ENCODE data around the gene FRAS1. TPM values are rescaled to one million over a fixed set of nuclear protein-coding genes. Genes with fewer than 3 reads are reported as not detected.

Gene FRAS1
- total and polyA plus RNA-seq, 9 of the 15 experiments (the other 6 are each of a cell fraction or from before 2014, with no cell fraction given): under 0.01 to 0.11 (median 0.04) TPM; not detected in 2

DNA sequence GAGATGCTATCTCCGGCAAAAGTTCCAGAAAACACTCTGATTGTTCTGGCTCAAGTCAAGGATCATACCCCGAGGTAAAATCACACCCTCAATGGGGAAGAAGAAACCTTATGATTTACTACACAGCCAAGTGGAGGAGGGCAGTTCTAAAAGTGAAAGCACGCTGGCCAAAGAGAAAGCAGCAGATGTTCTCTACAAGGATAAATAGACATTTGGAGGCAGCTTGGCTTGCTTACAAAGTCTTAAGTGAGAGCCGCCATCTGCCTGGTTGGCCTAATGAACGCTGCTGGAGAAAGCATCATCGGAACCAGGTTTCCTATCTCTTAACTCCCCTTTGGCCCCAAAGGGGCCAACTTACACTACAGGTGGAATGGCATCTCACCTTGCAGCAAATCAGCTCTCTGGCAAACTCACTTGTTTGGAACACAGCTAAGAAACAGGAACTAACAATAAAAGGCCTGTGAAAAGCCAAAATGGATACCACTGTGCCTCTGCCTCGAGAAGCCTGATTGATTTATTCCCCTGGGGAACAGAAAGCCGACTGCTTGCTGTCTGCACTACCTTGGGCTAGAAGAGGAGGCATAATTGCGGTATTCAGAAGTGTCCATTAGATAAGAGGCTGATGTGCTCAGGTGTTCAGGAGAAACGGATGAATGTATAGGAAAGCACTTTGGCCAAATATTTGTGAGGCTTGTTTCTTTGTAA is 22.8 kb downstream of the FRAS1 start:
- peaks cover 0 to 4% of the 10 kb centered on the region in 2 experiments; a peak in 1 of 5 replicates for H3K27me3 ChIP-seq (ENCODE audit: control insufficient read depth in 2 of 2, insufficient read depth in 2 of 2, low read length in 2 of 2)
- ChIA-PET CTCF (ENCODE audit: low intra/inter-chr PET ratio) (no interaction called here), POLR2A (no interaction called here)
- in situ Hi-C loops (cut with MboI) (no loop called here), intact Hi-C loops (cut with micrococcal nuclease) (no loop called here)
- no peaks in the 10 kb centered on the region for H3K36me3 ChIP-seq (ENCODE audit: control insufficient read depth, insufficient read depth, low read length)
- BruUV-seq (replicated peaks): no TSS peak
- DNase-seq (ENCODE audit: extremely low read depth in 1 of 4, low spot score in 3 of 4) (no peak), FAIRE-seq (no peak), ATAC-seq (no peak)
- H4K20me1 ChIP-seq (replicated peaks; ENCODE audit: control insufficient read depth, insufficient read depth, low read length): no peaks in the 10 kb centered on the region
- no peak overlapping the region for H3K9ac ChIP-seq (ENCODE audit: insufficient read depth in 1 of 2, low read depth in 2 of 2, low read length in 2 of 2)
- H2AFZ ChIP-seq (ENCODE audit: low read depth, low read length): no peak overlapping the region
- H3K4me1 ChIP-seq (replicated peaks in 1 of 2; ENCODE audit: control insufficient read depth in 2 of 2, insufficient read depth in 2 of 2, low read length in 2 of 2): no peaks in the 10 kb centered on the region
- H3K4me2 ChIP-seq (ENCODE audit: insufficient read depth, low read length): no peak overlapping the region
- H3K27ac ChIP-seq (ENCODE audit: extremely low read depth, low read depth, low read length): no peak overlapping the region
- H3K79me2 ChIP-seq (ENCODE audit: control insufficient read depth, insufficient read depth, low read length): no peaks in the 10 kb centered on the region
- H3K4me3 ChIP-seq: no peak overlapping the region
- no peaks in the 10 kb centered on the region for H3K9me1 ChIP-seq (ENCODE audit: control insufficient read depth, insufficient read depth, low read length)
- 2% methylated on average over 10 of the region's 10 CpGs for WGBS (ENCODE audit: insufficient coverage, low coverage, missing lambda C conversion rate)
- H3K9me3 ChIP-seq (replicated peaks; ENCODE audit: control insufficient read depth, insufficient read depth, low read depth, low read length): no peaks in the 10 kb centered on the region
- TF ChIP-seq, protein P1, sequence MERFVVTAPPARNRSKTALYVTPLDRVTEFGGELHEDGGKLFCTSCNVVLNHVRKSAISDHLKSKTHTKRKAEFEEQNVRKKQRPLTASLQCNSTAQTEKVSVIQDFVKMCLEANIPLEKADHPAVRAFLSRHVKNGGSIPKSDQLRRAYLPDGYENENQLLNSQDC (CRISPR knock-in tag; IDR thresholded peaks at IDR 0.05): no peak
- TF ChIP-seq ARID2 (IDR thresholded peaks at IDR 0.05) (no peak), ZBTB34 (CRISPR knock-in tag; IDR thresholded peaks at IDR 0.05) (no peak), CBX5 (IDR thresholded peaks at IDR 0.05; ENCODE audit: borderline replicate concordance, low read depth) (no peak), LARP7 (IDR thresholded peaks at IDR 0.05) (no peak)
- TF ChIP-seq, protein P2, sequence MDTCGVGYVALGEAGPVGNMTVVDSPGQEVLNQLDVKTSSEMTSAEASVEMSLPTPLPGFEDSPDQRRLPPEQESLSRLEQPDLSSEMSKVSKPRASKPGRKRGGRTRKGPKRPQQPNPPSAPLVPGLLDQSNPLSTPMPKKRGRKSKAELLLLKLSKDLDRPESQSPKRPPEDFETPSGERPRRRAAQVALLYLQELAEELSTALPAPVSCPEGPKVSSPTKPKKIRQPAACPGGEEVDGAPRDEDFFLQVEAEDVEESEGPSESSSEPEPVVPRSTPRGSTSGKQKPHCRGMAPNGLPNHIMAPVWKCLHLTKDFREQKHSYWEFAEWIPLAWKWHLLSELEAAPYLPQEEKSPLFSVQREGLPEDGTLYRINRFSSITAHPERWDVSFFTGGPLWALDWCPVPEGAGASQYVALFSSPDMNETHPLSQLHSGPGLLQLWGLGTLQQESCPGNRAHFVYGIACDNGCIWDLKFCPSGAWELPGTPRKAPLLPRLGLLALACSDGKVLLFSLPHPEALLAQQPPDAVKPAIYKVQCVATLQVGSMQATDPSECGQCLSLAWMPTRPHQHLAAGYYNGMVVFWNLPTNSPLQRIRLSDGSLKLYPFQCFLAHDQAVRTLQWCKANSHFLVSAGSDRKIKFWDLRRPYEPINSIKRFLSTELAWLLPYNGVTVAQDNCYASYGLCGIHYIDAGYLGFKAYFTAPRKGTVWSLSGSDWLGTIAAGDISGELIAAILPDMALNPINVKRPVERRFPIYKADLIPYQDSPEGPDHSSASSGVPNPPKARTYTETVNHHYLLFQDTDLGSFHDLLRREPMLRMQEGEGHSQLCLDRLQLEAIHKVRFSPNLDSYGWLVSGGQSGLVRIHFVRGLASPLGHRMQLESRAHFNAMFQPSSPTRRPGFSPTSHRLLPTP (IDR thresholded peaks at IDR 0.05; ENCODE audit: borderline replicate concordance, extremely low read depth, insufficient read length): no peak
